Smooth muscle cell (in vitro differentiated cells): ENCODE measurements around the gene HSDL2. TPM values are rescaled to one million over a fixed set of nuclear protein-coding genes. Genes with fewer than 3 reads are reported as not detected.

Source experiments
- DNase-seq: peaks from one replicate; lab custom pipeline; 2025; ENCODE audit not compliant: unreplicated experiment; lab: John Stamatoyannopoulos, UW
- H2AFZ ChIP-seq: fragments of 200-600 bp; sonication (generic); 2 replicates; pipeline ENCODE4 v1.6.0; 2016; ENCODE audit warnings: antibody characterized with exemption, low read depth, mild to moderate bottlenecking
- H3F3A ChIP-seq: fragments of 200-600 bp; sonication (generic); 2 replicates; pipeline ENCODE4 v1.6.0; 2017; ENCODE audit warnings: antibody characterized with exemption, low read depth
- H3K27ac ChIP-seq: fragments of 200-600 bp; sonication (generic); 2 replicates; pipeline ENCODE4 v1.5.1; 2016; ENCODE audit warnings: low read depth, mild to moderate bottlenecking
- H3K27me3 ChIP-seq: fragments of 200-600 bp; sonication (generic); 2 replicates; pipeline ENCODE4 v1.6.1; 2016; ENCODE audit warnings: low read depth, mild to moderate bottlenecking
- H3K36me3 ChIP-seq: fragments of 200-600 bp; sonication (generic); 2 replicates; pipeline ENCODE4 v1.5.1; 2016; ENCODE audit warnings: low read depth
- H3K4me1 ChIP-seq: fragments of 200-600 bp; sonication (generic); 2 replicates; pipeline ENCODE4 v1.5.1; 2016; ENCODE audit warnings: low read depth
- H3K4me2 ChIP-seq: fragments of 200-600 bp; sonication (generic); 2 replicates; pipeline ENCODE4 v1.6.0; 2016; ENCODE audit warnings: mild to moderate bottlenecking
- H3K4me3 ChIP-seq: fragments of 200-600 bp; sonication (generic); 2 replicates; pipeline ENCODE4 v1.5.1; 2016; ENCODE audit warnings: mild to moderate bottlenecking
- H3K79me2 ChIP-seq: fragments of 200-600 bp; sonication (generic); 2 replicates; pipeline ENCODE4 v1.6.0; 2016; ENCODE audit warnings: low read depth, mild to moderate bottlenecking
- H3K9ac ChIP-seq: fragments of 200-600 bp; sonication (generic); 2 replicates; pipeline ENCODE4 v1.6.0; 2016; ENCODE audit warnings: low read depth
- H3K9me3 ChIP-seq: fragments of 200-600 bp; sonication (generic); replicated peaks from 2 replicates; pipeline ENCODE4 v1.5.1; 2016; ENCODE audit warnings: low read depth
- H4K20me1 ChIP-seq: fragments of 200-600 bp; sonication (generic); 2 replicates; pipeline ENCODE4 v1.6.0; 2016; ENCODE audit warnings: low read depth
- WGBS: methylation state at CpG from one replicate; pipeline ENCODE4 v1.1.7; 2016; ENCODE audit warnings: low lambda C conversion rate; 5-methylcytosine and 5-hydroxymethylcytosine counted together
- polyA plus RNA-seq: library from polyadenylated mRNA; unstranded; fragments of >200 nt; fragmentation: Nextera tagmentation; extraction: Ambion mirVana; gene quantifications from 2 replicates; pipeline ENCODE4 v1.2.1, GENCODE V29; 2016
- total RNA-seq: library from RNA; depleted of rRNA; stranded (reverse); fragments of >200 nt; gene quantifications from 2 replicates; pipeline ENCODE4 v1.2.3, GENCODE V29; 2014
- TF ChIP-seq, protein P1 (sequence below): fragments of 200-600 bp; sonication (generic); IDR thresholded peaks from 2 replicates; pipeline ENCODE4 v1.5.1; 2017; ENCODE audit warnings: borderline replicate concordance, mild to moderate bottlenecking, antibody characterized with exemption; ENCODE audit not compliant: insufficient read depth, poor library complexity, severe bottlenecking

HSDL2 gene
- total and polyA plus RNA-seq, 2 experiments from 2014 or later: 8.7 to 18.7 TPM

DNA sequence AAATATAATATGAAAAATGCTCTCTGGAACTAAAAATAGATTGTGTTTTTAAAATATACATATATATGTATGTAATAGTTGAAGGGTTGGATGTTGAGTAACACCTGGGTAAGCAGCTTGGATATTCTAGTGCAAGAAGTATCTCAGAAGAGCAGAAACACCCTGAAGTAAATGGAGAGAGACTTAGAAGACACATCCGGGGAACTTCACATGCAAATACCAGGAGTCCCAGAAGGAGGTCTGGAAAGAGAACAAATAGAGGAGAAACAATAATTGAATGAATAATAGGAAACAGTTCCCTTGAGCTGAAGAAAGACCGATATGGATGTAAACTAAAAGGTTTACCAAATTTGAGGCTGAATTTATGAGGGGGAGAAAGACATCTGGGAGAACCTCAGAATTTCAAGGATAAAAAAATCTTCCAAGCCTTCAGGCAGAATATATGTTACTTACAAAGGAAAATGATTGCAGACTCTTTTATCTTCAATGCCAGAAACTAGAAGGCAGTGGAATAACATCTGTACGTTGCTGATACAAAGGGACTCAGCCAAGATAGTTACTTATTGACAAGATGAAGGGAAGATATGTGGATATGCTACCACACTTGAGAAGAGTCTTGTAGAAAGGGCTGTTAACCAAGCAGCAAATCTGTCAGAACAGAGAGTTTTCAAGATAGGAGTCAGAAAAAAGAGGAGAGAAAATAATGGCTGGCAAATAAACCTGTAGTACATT, 42.7 kb downstream of the HSDL2 start:
- 87% methylated on average over 3 of the region's 3 CpGs for WGBS
- Histone ChIP-seq H3K4me2 (no peak overlapping the region), H3K27ac (no peak overlapping the region), H3K9ac (no peak overlapping the region), H3K27me3 (no peaks in the 10 kb centered on the region), H3K36me3 (no peaks in the 10 kb centered on the region), H3K9me3 (no peaks in the 10 kb centered on the region), H3K79me2 (no peaks in the 10 kb centered on the region), H4K20me1 (no peaks in the 10 kb centered on the region), H3K4me1 (no peaks in the 10 kb centered on the region), H2AFZ (no peak overlapping the region), H3F3A (peaks cover 3% of the 10 kb centered on the region), H3K4me3 (no peak overlapping the region)
- TF ChIP-seq, protein P1, sequence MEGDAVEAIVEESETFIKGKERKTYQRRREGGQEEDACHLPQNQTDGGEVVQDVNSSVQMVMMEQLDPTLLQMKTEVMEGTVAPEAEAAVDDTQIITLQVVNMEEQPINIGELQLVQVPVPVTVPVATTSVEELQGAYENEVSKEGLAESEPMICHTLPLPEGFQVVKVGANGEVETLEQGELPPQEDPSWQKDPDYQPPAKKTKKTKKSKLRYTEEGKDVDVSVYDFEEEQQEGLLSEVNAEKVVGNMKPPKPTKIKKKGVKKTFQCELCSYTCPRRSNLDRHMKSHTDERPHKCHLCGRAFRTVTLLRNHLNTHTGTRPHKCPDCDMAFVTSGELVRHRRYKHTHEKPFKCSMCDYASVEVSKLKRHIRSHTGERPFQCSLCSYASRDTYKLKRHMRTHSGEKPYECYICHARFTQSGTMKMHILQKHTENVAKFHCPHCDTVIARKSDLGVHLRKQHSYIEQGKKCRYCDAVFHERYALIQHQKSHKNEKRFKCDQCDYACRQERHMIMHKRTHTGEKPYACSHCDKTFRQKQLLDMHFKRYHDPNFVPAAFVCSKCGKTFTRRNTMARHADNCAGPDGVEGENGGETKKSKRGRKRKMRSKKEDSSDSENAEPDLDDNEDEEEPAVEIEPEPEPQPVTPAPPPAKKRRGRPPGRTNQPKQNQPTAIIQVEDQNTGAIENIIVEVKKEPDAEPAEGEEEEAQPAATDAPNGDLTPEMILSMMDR: no peak
- DNase-seq: no peak

GRCh38 chr9:112430006-112430522, 50.2 kb downstream of the HSDL2 start:
- Histone ChIP-seq H4K20me1 (no peaks in the 10 kb centered on the region), H3K27ac (no peak overlapping the region), H3K9ac (no peak overlapping the region), H3K4me1 (no peaks in the 10 kb centered on the region), H3K9me3 (no peaks in the 10 kb centered on the region), H3F3A (no peaks in the 10 kb centered on the region), H3K79me2 (no peaks in the 10 kb centered on the region), H3K27me3 (no peaks in the 10 kb centered on the region), H3K4me2 (no peak overlapping the region), H3K4me3 (no peak overlapping the region), H3K36me3 (no peaks in the 10 kb centered on the region), H2AFZ (no peak overlapping the region)
- DNase-seq: no peak
- TF ChIP-seq, protein P1: no peak
- WGBS: 94% methylated on average over 6 of the region's 6 CpGs

GRCh38 chr9:112433499-112434392, 53.8 kb downstream of the HSDL2 start:
- Histone ChIP-seq H3K4me3 (no peak overlapping the region), H3K4me1 (no peaks in the 10 kb centered on the region)
- WGBS: 81% methylated on average over 5 of the region's 5 CpGs

More at GRCh38 chr9:112433499-112434392, 53.8 kb downstream of the HSDL2 start:
- no peak for DNase-seq
- Histone ChIP-seq H4K20me1 (no peaks in the 10 kb centered on the region), H3K79me2 (no peaks in the 10 kb centered on the region), H3F3A (no peaks in the 10 kb centered on the region), H2AFZ (no peak overlapping the region), H3K27ac (no peak overlapping the region), H3K4me2 (no peak overlapping the region), H3K36me3 (no peaks in the 10 kb centered on the region), H3K9ac (no peak overlapping the region), H3K9me3 (no peaks in the 10 kb centered on the region), H3K27me3 (no peaks in the 10 kb centered on the region)
- TF ChIP-seq, protein P1: no peak
